Left ventricle myocardium inferior (tissue), 1 donor: Measurements from ENCODE around the gene CAMK2D. TPM values are rescaled to one million over a fixed set of nuclear protein-coding genes. Genes with fewer than 3 reads are reported as not detected.
A peak's percentile ranks its signal among the peaks of the same experiment; 100 is the strongest.

Experiments
- DNase-seq: peaks from one replicate; pipeline ENCODE4 v3.0.0-alpha.2; 2020
- H3K27ac ChIP-seq: fragments of 200-600 bp; replicated peaks from 2 replicates; pipeline ENCODE4 v1.8.0; 2021
- H3K27me3 ChIP-seq: fragments of 200-600 bp; 2 replicates; pipeline ENCODE4 v1.8.0; 2021; ENCODE audit warnings: low read depth
- H3K36me3 ChIP-seq: fragments of 200-600 bp; 2 replicates; pipeline ENCODE4 v1.8.0; 2021
- H3K4me1 ChIP-seq: fragments of 200-600 bp; 2 replicates; pipeline ENCODE4 v1.8.0; 2021
- H3K4me3 ChIP-seq: fragments of 200-600 bp; 2 replicates; pipeline ENCODE4 v1.8.0; 2021; ENCODE audit warnings: mild to moderate bottlenecking, moderate library complexity
- H3K9me3 ChIP-seq: fragments of 200-600 bp; replicated peaks from 2 replicates; pipeline ENCODE4 v1.8.0; 2021
- CTCF ChIP-seq: fragments of 200-600 bp; IDR thresholded peaks from 2 replicates; pipeline ENCODE4 v1.8.0; 2021; ENCODE audit warnings: antibody characterized with exemption, mild to moderate bottlenecking, borderline replicate concordance
- intact Hi-C: fragments of 100-400 bp; cut with micrococcal nuclease; formaldehyde crosslinking; loops from one replicate; pipeline ENCODE4 v1.11.0; 2022
- total RNA-seq: library from RNA; stranded (reverse); fragmentation: NEBNext Ultra II Directional; extraction: Animal tissue kit (Norgen Biotek cat#: 25700); gene quantifications from one replicate; pipeline ENCODE4 v1.2.1, GENCODE V29; 2021
- donor health status: DM: no; HTN: yes; CAD: no; lungs with severe emphysema.

CAMK2D gene
- total RNA-seq, 1 donor from 2014 or later, result 223 TPM

- no peaks in the 10 kb centered on the region for H3K36me3 ChIP-seq
- peaks cover 50% of the 10 kb centered on the region for H3K4me1 ChIP-seq
- intact Hi-C loops, result loop anchor here (5.0 to 10.0 kb wide), 2 partner anchors 216 to 368 kb away; no protein-coding TSS in a partner anchor
- peak overlapping the region; percentile 99 for H3K27ac ChIP-seq
- no peaks in the 10 kb centered on the region for H3K27me3 ChIP-seq
- peak overlapping the region; percentile 92 for H3K4me3 ChIP-seq
- no peak for DNase-seq
- H3K9me3 ChIP-seq, result no peaks in the 10 kb centered on the region
- TF ChIP-seq CTCF, result no peak
These were observed 1.4 kb upstream of the CAMK2D start for GRCh38 chr4:113763029-113763285.

GRCh38 chr4:113762186-113763028 is 869 bp upstream of the CAMK2D start:
- Histone ChIP-seq H3K4me1 (peaks cover 55% of the 10 kb centered on the region), H3K36me3 (peaks cover 4% of the 10 kb centered on the region), H3K4me3 (peak overlapping the region; percentile 92), H3K27ac (peak overlapping the region; percentile 99), H3K27me3 (no peaks in the 10 kb centered on the region), H3K9me3 (no peaks in the 10 kb centered on the region)
- TF ChIP-seq CTCF, result no peak
- intact Hi-C loops, result loop anchor here (5.0 to 10.0 kb wide), 2 partner anchors 215 to 368 kb away; no protein-coding TSS in a partner anchor
- peak; percentile 99 for DNase-seq

GRCh38 chr4:113760795-113761619 is 531 bp downstream of the CAMK2D start:
- H3K4me1 ChIP-seq, result peaks cover 69% of the 10 kb centered on the region
- intact Hi-C loops, result loop anchor here (5.0 to 10.0 kb wide), 2 partner anchors 214 to 366 kb away; no protein-coding TSS in a partner anchor
- H3K36me3 ChIP-seq, result peaks cover 6% of the 10 kb centered on the region
- H3K27me3 ChIP-seq, result no peaks in the 10 kb centered on the region
- H3K4me3 ChIP-seq, result peak overlapping the region; percentile 92
- peak; percentile 84 for DNase-seq
- H3K27ac ChIP-seq, result peak overlapping the region; percentile 99
- H3K9me3 ChIP-seq, result no peaks in the 10 kb centered on the region
- TF ChIP-seq CTCF, result no peak

- intact Hi-C loops, result loop anchor here (5.0 to 10.0 kb wide), 2 partner anchors 213 to 365 kb away; no protein-coding TSS in a partner anchor
- Histone ChIP-seq H3K36me3 (peaks cover 6% of the 10 kb centered on the region), H3K4me1 (peaks cover 77% of the 10 kb centered on the region), H3K4me3 (peak overlapping the region; percentile 92), H3K27me3 (no peaks in the 10 kb centered on the region), H3K27ac (peak overlapping the region; percentile 99), H3K9me3 (no peaks in the 10 kb centered on the region)
- DNase-seq, result peak; percentile 33
- TF ChIP-seq CTCF, result no peak
These were observed 1.3 kb downstream of the CAMK2D start for GRCh38 chr4:113760094-113760794.

GRCh38 chr4:113759696-113760093 is 1.8 kb downstream of the CAMK2D start:
- peaks cover 80% of the 10 kb centered on the region for H3K4me1 ChIP-seq
- TF ChIP-seq CTCF, result no peak
- H3K36me3 ChIP-seq, result peaks cover 7% of the 10 kb centered on the region
- H3K9me3 ChIP-seq, result no peaks in the 10 kb centered on the region
- DNase-seq, result no peak
- H3K27me3 ChIP-seq, result no peaks in the 10 kb centered on the region
- peak overlapping the region; percentile 92 for H3K4me3 ChIP-seq
- intact Hi-C loops, result loop anchor here (5.0 to 10.0 kb wide), 2 partner anchors 212 to 365 kb away; no protein-coding TSS in a partner anchor
- peak overlapping the region; percentile 99 for H3K27ac ChIP-seq
